ENCODE results near the gene DLL1.

The DLL1 gene

DNA sequence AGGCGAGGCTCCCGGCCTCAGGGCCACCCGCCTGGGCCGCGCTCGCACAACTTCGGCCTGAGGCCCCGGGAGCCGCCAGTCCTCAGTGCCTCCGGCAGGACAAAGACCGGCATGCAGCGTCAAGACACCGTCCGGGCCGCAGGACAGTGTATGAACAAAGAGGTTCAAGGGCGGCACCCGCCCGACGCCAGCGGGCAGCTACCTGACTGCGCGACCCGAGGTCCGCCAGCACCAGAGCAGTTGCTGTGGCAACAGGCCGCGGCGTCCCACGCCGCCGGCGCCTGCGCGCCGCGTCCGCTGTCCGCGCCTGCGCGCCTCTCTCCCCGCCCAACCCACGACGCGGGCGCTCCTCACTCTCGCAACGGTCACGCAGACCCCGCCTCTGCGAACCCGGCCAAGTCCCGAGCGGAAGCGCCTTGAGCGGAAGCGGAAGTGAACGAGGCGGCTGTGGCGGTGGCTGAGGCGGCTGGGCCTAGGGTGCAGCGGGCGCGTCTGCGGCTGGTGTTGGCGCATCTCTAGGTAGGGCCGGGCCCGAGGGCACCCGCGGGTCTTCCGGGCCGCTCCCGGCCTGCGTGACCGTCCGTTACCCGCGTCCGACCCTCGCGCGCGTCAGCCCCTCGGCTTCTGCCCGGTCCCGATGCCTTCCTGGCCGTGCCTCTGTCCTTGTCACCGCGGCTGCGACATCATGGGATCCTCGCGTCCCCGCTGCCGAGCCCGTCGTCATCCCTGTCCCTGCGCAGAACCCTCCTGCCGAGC lies 15.6 kb upstream of the DLL1 start, which contains the start of gene FAM120B:
Gene FAM120B, plus strand, starts transcription at position 435 of the 756 bp plus-strand sequence. CDS start 10,633 bp downstream, outside the sequence.
- Histone ChIP-seq H3K36me3 (no peaks in the 10 kb centered on the region), H3K4me1 (no peaks in the 10 kb centered on the region), H3K4me3 (ENCODE audit: low read depth, low read length) (peak within 1 kb of the TSS; percentile 85), H3K9me3 (no peaks in the 10 kb centered on the region), H3K27me3 (no peaks in the 10 kb centered on the region)
- TF ChIP-seq, protein P1, sequence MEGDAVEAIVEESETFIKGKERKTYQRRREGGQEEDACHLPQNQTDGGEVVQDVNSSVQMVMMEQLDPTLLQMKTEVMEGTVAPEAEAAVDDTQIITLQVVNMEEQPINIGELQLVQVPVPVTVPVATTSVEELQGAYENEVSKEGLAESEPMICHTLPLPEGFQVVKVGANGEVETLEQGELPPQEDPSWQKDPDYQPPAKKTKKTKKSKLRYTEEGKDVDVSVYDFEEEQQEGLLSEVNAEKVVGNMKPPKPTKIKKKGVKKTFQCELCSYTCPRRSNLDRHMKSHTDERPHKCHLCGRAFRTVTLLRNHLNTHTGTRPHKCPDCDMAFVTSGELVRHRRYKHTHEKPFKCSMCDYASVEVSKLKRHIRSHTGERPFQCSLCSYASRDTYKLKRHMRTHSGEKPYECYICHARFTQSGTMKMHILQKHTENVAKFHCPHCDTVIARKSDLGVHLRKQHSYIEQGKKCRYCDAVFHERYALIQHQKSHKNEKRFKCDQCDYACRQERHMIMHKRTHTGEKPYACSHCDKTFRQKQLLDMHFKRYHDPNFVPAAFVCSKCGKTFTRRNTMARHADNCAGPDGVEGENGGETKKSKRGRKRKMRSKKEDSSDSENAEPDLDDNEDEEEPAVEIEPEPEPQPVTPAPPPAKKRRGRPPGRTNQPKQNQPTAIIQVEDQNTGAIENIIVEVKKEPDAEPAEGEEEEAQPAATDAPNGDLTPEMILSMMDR (IDR thresholded peaks at IDR 0.05; ENCODE audit: low read depth, low read length) = no peak
- DNase-seq = peak; percentile 97

DNA sequence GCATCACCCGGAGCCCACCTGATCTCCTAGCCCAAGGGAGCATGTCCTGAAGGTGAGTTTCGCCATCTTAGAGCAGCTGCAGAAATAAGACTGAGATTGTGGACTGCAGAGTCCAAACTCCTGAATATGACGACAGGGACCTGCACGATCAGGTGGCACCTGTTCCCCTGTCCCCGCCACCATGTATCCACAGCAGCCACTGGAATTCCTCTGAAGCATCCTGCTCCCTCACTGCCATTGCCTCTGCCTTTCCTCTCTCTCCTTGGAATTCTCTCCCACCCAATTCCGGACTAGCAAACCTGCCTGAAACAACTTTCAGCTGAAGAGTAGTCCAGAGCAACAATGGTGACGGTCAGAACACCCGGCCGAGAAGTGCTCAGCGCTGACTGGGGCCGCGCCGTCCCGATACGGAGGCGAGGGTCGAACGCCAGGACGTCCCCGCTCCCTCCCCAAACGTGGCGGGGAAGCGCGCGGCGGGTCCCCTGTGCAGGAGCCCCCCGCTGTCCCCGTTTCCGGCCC lies 15.0 kb upstream of the DLL1 start:
- no peaks in the 10 kb centered on the region for H3K36me3 ChIP-seq
- H3K4me1 ChIP-seq = no peaks in the 10 kb centered on the region
- H3K27me3 ChIP-seq = no peaks in the 10 kb centered on the region
- peak overlapping the region; percentile 85 for H3K4me3 ChIP-seq (ENCODE audit: low read depth, low read length)
- no peaks in the 10 kb centered on the region for H3K9me3 ChIP-seq
- TF ChIP-seq, protein P1 (IDR thresholded peaks at IDR 0.05; ENCODE audit: low read depth, low read length) = no peak
- no peak for DNase-seq

DNA sequence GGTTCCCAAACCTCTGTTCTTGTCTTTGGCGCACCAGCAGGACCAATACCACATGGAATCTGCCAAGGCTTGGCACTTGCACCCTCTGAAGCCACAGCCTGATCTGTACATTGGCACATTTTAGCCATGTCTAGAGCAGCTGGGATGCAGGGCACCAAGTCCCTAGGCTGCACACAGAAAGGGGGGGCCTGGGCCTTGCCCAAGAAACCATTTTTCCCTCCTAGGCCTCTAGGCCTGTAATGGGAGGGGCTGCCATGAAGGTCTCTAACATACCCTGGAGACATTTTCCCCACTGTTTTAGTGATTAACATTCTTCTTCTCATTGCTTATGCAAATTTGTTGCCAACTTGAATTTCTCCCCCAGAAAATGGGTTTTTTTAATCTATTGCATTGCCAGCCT lies 10.3 kb upstream of the DLL1 start:
- Histone ChIP-seq H3K4me3 (ENCODE audit: low read depth, low read length) (no peak overlapping the region), H3K27me3 (peaks cover 31% of the 10 kb centered on the region), H3K9me3 (no peaks in the 10 kb centered on the region), H3K36me3 (no peaks in the 10 kb centered on the region), H3K4me1 (no peaks in the 10 kb centered on the region)
- no peak for DNase-seq
- TF ChIP-seq, protein P1 (IDR thresholded peaks at IDR 0.05; ENCODE audit: low read depth, low read length) = no peak

DNA sequence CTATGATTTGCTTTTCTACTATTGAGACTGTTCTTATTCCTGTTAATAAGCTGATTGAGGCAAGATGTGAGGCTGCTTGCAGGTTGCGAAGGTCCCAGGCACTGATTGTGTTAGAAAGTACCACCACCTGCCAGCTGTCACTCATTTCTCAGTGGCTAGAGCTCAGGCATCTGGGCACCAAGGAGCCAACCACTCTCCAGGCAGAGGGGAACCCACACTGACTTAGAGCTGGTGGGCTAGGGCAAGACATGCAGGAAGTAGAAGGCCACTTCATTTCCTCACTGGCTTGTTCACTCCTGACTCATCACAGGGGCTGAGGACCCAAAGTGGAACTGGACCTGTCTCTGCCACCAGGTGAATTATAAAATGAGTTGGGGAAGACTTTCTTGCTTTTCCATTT lies 7.8 kb upstream of the DLL1 start:
- H3K4me1 ChIP-seq = no peaks in the 10 kb centered on the region
- H3K9me3 ChIP-seq = no peaks in the 10 kb centered on the region
- no peaks in the 10 kb centered on the region for H3K36me3 ChIP-seq
- DNase-seq = no peak
- no peak overlapping the region for H3K4me3 ChIP-seq (ENCODE audit: low read depth, low read length)
- peaks cover 55% of the 10 kb centered on the region for H3K27me3 ChIP-seq
- TF ChIP-seq, protein P1 (IDR thresholded peaks at IDR 0.05; ENCODE audit: low read depth, low read length) = no peak

DNA sequence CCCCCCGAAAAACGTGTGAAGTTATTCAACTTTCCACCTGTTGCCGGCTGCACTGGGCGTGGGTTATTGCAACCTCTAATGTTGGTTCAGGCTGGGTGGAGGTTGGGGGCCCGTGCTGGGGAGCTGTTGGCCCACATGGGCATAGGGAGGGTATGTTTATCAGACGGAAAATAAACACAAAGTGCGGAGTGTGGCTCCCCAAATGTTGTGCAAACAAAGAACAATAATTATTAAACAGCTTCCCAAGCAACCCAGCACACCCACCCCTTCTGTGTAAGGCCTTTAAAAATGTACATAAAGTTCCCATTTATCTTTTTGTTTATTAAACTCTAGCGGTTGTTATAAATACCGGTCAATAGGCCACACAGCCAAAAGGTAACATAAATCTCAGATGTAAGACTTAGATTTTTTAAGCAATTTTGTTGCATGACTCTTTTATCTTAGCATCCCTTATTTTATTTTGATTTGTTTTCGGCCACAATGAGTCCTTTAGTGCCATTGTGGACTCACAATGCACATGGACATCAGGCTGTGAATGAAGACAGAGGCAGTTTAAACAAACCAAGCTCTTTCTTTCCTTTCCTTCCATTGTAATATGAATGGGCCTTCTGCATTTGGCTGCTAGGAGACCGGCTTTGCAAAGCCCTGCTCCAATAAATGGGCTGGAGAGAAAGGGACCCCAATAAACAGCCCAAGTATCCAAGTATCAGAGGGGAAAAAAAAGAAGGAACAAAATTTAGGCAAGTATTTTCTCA lies 6.9 kb upstream of the DLL1 start:
- TF ChIP-seq, protein P1 (IDR thresholded peaks at IDR 0.05; ENCODE audit: low read depth, low read length) = no peak
- H3K36me3 ChIP-seq = no peaks in the 10 kb centered on the region
- peaks cover 65% of the 10 kb centered on the region for H3K27me3 ChIP-seq
- no peak overlapping the region for H3K4me3 ChIP-seq (ENCODE audit: low read depth, low read length)
- no peaks in the 10 kb centered on the region for H3K9me3 ChIP-seq
- no peak for DNase-seq
- no peaks in the 10 kb centered on the region for H3K4me1 ChIP-seq

Measured in BE2C (cell line).